Endodermal cell (in vitro differentiated cells): ENCODE results near the gene ALOX5. TPM values are rescaled to one million over a fixed set of nuclear protein-coding genes. Genes with fewer than 3 reads are reported as not detected.

Experiments
- DNase-seq: peaks from one replicate; pipeline ENCODE4 v3.0.0-alpha.2; 2017
- H3K27ac ChIP-seq: 2 replicates; pipeline ENCODE4 v1.5.1; 2013; ENCODE audit warnings: mild to moderate bottlenecking, low read depth, low read length, moderate library complexity
- H3K27me3 ChIP-seq: 2 replicates; pipeline ENCODE4 v1.6.1; 2013; ENCODE audit warnings: mild to moderate bottlenecking, low read length, moderate library complexity; ENCODE audit not compliant: insufficient read depth, control insufficient read depth, poor library complexity, severe bottlenecking
- H3K36me3 ChIP-seq: 2 replicates; pipeline ENCODE4 v1.7.0; 2013; ENCODE audit warnings: mild to moderate bottlenecking, low read length, moderate library complexity; ENCODE audit not compliant: control insufficient read depth, insufficient read depth
- H3K4me1 ChIP-seq: one replicate; pipeline ENCODE4 v1.7.0; 2013; ENCODE audit warnings: low read length; ENCODE audit not compliant: control insufficient read depth, insufficient read depth
- H3K4me3 ChIP-seq: 2 replicates; pipeline ENCODE4 v1.5.1; 2013; ENCODE audit warnings: mild to moderate bottlenecking, low read length, moderate library complexity
- H3K9ac ChIP-seq: 2 replicates; pipeline ENCODE4 v1.6.1; 2013; ENCODE audit warnings: mild to moderate bottlenecking, low read length, moderate library complexity; ENCODE audit not compliant: poor library complexity, severe bottlenecking; ENCODE audit errors: extremely low read depth
- H3K9me3 ChIP-seq: 2 replicates; pipeline ENCODE4 v1.6.1; 2013; ENCODE audit warnings: mild to moderate bottlenecking, low read length, moderate library complexity; ENCODE audit not compliant: control insufficient read depth
- H3K27ac Mint-ChIP-seq: 2 replicates; pipeline ENCODE4 v1.8.0; 2020; ENCODE audit warnings: mixed read lengths
- H3K27me3 Mint-ChIP-seq: 2 replicates; pipeline ENCODE4 v1.8.0; 2021; ENCODE audit warnings: mild to moderate bottlenecking, mixed read lengths; ENCODE audit not compliant: insufficient read depth
- H3K36me3 Mint-ChIP-seq: 2 replicates; pipeline ENCODE4 v1.8.0; 2020; ENCODE audit warnings: low read depth, mixed read lengths
- H3K4me1 Mint-ChIP-seq: 2 replicates; pipeline ENCODE4 v1.8.0; 2020; ENCODE audit warnings: mixed read lengths
- H3K4me3 Mint-ChIP-seq: 2 replicates; pipeline ENCODE4 v1.8.0; 2020; ENCODE audit warnings: mild to moderate bottlenecking, moderate library complexity, mixed read lengths
- H3K9me3 Mint-ChIP-seq: 2 replicates; pipeline ENCODE4 v1.8.0; 2020; ENCODE audit warnings: mild to moderate bottlenecking, mixed read lengths
- WGBS, 2 experiments: methylation state at CpG; one replicate each; pipeline versions ENCODE4 v1.1.5 to v1.1.7; 2013; ENCODE audit warnings: missing lambda C conversion rate in 2 of 2, mixed read lengths in 1 of 2; ENCODE audit not compliant: insufficient coverage in 1 of 2, insufficient read length in 1 of 2; 5-methylcytosine and 5-hydroxymethylcytosine counted together
- total RNA-seq, 2 donors: library from RNA; stranded (reverse); fragmentation: NEBNext Ultra II Directional in 1 of 2; extraction: Animal tissue kit (Norgen Biotek cat#: 25700) in 1 of 2; gene quantifications; 2 replicates in 1 of 2; 3 replicates in 1 of 2; pipeline ENCODE4 v1.2.1, GENCODE V29; 2021
- TF ChIP-seq, protein P1 (sequence below): fragments of 200-600 bp; sonication (generic); conservative IDR thresholded peaks from 2 replicates; pipeline ENCODE4 v1.5.0; 2021; ENCODE audit warnings: antibody characterized with exemption, mild to moderate bottlenecking

ALOX5 gene
- total RNA-seq, 2 donors from 2014 or later: 0.31 to 1.1 TPM

DNA sequence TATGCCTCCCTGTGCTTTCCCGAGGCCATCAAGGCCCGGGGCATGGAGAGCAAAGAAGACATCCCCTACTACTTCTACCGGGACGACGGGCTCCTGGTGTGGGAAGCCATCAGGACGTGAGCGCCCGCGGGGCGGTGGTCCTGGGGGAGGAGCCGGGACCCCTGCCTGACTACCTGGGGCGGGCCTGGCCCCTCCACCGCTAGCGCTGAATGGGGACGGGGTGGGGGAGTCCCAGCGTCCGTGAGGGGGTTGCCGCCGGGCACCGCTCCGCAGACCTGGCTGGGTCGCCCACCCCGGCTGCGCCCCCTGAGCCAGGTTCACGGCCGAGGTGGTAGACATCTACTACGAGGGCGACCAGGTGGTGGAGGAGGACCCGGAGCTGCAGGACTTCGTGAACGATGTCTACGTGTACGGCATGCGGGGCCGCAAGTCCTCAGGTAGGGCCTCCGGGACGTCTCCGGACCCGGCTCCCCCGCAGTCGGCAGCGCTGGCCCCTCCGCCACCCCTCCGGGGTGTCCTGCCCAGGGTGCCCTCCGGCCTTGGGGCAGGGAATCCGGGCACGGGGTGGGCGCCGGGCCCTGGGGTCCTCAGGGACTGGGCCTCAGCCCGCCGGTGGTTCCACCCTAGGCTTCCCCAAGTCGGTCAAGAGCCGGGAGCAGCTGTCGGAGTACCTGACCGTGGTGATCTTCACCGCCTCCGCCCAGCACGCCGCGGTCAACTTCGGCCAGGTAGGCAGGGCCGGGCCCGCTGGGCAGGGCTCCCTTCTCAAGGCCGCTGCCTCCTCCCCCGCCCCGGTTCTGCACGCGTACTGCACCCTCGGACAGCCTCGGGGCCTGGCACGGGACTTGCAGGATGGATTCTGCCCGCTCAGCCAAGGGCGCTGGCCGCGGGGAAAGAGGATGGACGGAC lies 69.3 kb downstream of the ALOX5 start:
- Mint-ChIP-seq H3K36me3 (no peaks in the 10 kb centered on the region), H3K27me3 (no peaks in the 10 kb centered on the region), H3K27ac (no peak overlapping the region), H3K4me3 (no peak overlapping the region), H3K9me3 (no peaks in the 10 kb centered on the region), H3K4me1 (no peaks in the 10 kb centered on the region)
- no peaks in the 10 kb centered on the region for H3K27me3 ChIP-seq
- no peaks in the 10 kb centered on the region for H3K4me1 ChIP-seq
- no peaks in the 10 kb centered on the region for H3K36me3 ChIP-seq
- H3K4me3 ChIP-seq: no peak overlapping the region
- no peak overlapping the region for H3K9ac ChIP-seq
- DNase-seq: peak; percentile 38
- no peak overlapping the region for H3K27ac ChIP-seq
- TF ChIP-seq, protein P1, sequence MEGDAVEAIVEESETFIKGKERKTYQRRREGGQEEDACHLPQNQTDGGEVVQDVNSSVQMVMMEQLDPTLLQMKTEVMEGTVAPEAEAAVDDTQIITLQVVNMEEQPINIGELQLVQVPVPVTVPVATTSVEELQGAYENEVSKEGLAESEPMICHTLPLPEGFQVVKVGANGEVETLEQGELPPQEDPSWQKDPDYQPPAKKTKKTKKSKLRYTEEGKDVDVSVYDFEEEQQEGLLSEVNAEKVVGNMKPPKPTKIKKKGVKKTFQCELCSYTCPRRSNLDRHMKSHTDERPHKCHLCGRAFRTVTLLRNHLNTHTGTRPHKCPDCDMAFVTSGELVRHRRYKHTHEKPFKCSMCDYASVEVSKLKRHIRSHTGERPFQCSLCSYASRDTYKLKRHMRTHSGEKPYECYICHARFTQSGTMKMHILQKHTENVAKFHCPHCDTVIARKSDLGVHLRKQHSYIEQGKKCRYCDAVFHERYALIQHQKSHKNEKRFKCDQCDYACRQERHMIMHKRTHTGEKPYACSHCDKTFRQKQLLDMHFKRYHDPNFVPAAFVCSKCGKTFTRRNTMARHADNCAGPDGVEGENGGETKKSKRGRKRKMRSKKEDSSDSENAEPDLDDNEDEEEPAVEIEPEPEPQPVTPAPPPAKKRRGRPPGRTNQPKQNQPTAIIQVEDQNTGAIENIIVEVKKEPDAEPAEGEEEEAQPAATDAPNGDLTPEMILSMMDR: no peak
- 95 to 96% methylated on average over 37 to 76 of the region's 76 CpGs for WGBS, 2 experiments
- no peaks in the 10 kb centered on the region for H3K9me3 ChIP-seq

DNA sequence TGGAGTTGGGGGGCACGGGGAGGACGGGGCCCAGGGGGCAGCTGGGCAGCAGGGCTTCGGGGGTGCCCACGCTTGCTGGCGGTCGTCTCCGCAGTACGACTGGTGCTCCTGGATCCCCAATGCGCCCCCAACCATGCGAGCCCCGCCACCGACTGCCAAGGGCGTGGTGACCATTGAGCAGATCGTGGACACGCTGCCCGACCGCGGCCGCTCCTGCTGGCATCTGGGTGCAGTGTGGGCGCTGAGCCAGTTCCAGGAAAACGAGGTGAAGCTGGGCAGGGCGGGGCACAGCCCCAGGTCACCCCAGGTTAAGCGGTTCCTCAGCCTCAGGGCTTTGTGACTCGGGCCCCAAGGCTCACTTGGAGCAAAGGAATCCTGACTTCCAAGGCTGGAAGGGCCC lies 70.0 kb downstream of the ALOX5 start:
- Mint-ChIP-seq H3K36me3 (no peaks in the 10 kb centered on the region), H3K4me3 (no peak overlapping the region), H3K4me1 (no peaks in the 10 kb centered on the region), H3K9me3 (no peaks in the 10 kb centered on the region), H3K27ac (no peak overlapping the region), H3K27me3 (no peaks in the 10 kb centered on the region)
- H3K4me3 ChIP-seq: no peak overlapping the region
- 94 to 96% methylated on average over 22 to 24 of the region's 24 CpGs for WGBS, 2 experiments
- TF ChIP-seq, protein P1: no peak
- no peak overlapping the region for H3K27ac ChIP-seq
- H3K4me1 ChIP-seq: no peaks in the 10 kb centered on the region
- no peak overlapping the region for H3K9ac ChIP-seq
- H3K36me3 ChIP-seq: no peaks in the 10 kb centered on the region
- peak; percentile 41 for DNase-seq
- H3K9me3 ChIP-seq: no peaks in the 10 kb centered on the region
- H3K27me3 ChIP-seq: no peaks in the 10 kb centered on the region

DNA sequence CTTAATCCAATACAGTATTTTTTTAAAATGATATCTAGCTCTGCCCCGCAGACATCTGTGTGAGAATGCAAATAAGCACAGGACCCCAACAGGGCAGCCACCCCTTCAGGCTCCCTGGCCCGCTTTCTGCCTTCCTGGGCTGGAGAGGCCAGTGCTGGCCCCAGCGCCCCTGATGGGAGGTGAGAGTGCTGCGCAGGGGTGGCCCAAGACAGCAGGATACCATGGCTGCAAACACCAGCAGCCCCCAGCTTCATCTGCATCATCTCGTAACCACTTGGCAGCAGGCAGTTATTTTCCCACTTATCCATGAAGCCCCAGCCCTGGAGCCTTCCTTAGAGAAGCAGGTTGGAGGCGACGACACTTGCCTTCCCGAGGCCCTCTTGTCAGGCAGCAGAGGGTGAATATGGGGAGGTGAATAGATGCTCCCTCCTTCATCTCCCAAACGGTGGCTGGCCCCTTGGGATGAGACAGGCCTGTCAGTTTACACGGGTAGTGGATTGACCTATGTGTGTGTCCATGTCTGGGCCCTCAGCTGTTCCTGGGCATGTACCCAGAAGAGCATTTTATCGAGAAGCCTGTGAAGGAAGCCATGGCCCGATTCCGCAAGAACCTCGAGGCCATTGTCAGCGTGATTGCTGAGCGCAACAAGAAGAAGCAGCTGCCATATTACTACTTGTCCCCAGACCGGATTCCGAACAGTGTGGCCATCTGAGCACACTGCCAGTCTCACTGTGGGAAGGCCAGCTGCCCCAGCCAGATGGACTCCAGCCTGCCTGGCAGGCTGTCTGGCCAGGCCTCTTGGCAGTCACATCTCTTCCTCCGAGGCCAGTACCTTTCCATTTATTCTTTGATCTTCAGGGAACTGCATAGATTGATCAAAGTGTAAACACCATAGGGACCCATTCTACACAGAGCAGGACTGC lies 71.2 kb downstream of the ALOX5 start:
- Histone ChIP-seq H3K27ac (no peak overlapping the region), H3K4me3 (no peak overlapping the region), H3K4me1 (no peaks in the 10 kb centered on the region), H3K9ac (no peak overlapping the region), H3K36me3 (no peaks in the 10 kb centered on the region), H3K9me3 (no peaks in the 10 kb centered on the region), H3K27me3 (no peaks in the 10 kb centered on the region)
- no peak overlapping the region for H3K27ac Mint-ChIP-seq
- H3K4me3 Mint-ChIP-seq: no peak overlapping the region
- H3K9me3 Mint-ChIP-seq: no peaks in the 10 kb centered on the region
- peak; percentile 54 for DNase-seq
- no peaks in the 10 kb centered on the region for H3K36me3 Mint-ChIP-seq
- TF ChIP-seq, protein P1: no peak
- no peaks in the 10 kb centered on the region for H3K4me1 Mint-ChIP-seq
- no peaks in the 10 kb centered on the region for H3K27me3 Mint-ChIP-seq
- 86 to 89% methylated on average over 14 to 19 of the region's 19 CpGs for WGBS, 2 experiments
